B cell (primary cell): Measurements from ENCODE around the gene CENPW. TPM values are rescaled to one million over a fixed set of nuclear protein-coding genes. Genes with fewer than 3 reads are reported as not detected.

Experiments
- ATAC-seq: fragments of 200-7000 bp; cut with Tn5 transposase; one replicate; pipeline ENCODE4 v1.10.0; 2021; ENCODE audit warnings: low read depth, mild to moderate bottlenecking, moderate number of reproducible peaks, moderate library complexity
- CTCF ChIA-PET: fragments of 350-600 bp; sonication (Branson Sonifier 250); formaldehyde crosslinking; loops from one replicate; lab custom pipeline; 2021; ENCODE audit warnings: antibody characterized with exemption, inconsistent platforms; lab: Charles Lee
- POLR2A ChIA-PET: fragments of 350-600 bp; sonication (Branson Sonifier 250); formaldehyde crosslinking; loops from one replicate; lab custom pipeline; 2021; ENCODE audit warnings: antibody characterized with exemption; lab: Charles Lee
- DNase-seq: peaks from one replicate; pipeline ENCODE4 v3.0.0; 2013
- H2AFZ ChIP-seq: 2 replicates; pipeline ENCODE4 v1.6.1; 2012; ENCODE audit warnings: mild to moderate bottlenecking, low read depth, low read length; ENCODE audit not compliant: insufficient read depth, poor library complexity, severe bottlenecking
- H3K27ac ChIP-seq, 2 donors: 1 replicate in 1 of 2; 2 replicates in 1 of 2; pipeline ENCODE4 v1.5.1; 2012 to 2013; ENCODE audit warnings: low read length in 2 of 2, mild to moderate bottlenecking in 2 of 2, moderate library complexity in 1 of 2
- H3K27me3 ChIP-seq, 4 experiments: fragments of 200-600 bp in 1 of 4; sonication (generic) in 1 of 4; replicated peaks in 1 of 4; 1 replicate in 2 of 4; 2 replicates in 2 of 4; pipeline versions ENCODE4 v1.6.1 to v1.7.0; 2013 to 2016; ENCODE audit warnings: low read length in 3 of 4, mild to moderate bottlenecking in 2 of 4, mixed read lengths in 1 of 4, moderate library complexity in 1 of 4; ENCODE audit not compliant: insufficient read depth in 4 of 4, control insufficient read depth in 3 of 4; ENCODE audit errors: control extremely low read depth in 1 of 4
- H3K36me3 ChIP-seq, 2 experiments: replicated peaks in 1 of 2; 1 replicate in 1 of 2; 2 replicates in 1 of 2; pipeline versions ENCODE4 v1.6.1 to v1.7.1; 2013; ENCODE audit warnings: low read length in 1 of 2; ENCODE audit not compliant: insufficient read depth in 2 of 2, control insufficient read depth in 1 of 2; ENCODE audit errors: control extremely low read depth in 1 of 2, extremely low read depth in 1 of 2
- H3K4me1 ChIP-seq, 2 donors: fragments of 200-600 bp in 1 of 2; sonication (generic) in 1 of 2; 1 replicate in 1 of 2; 2 replicates in 1 of 2; pipeline versions ENCODE4 v1.5.1 to v1.6.1; 2013 to 2017; ENCODE audit warnings: low read length in 2 of 2; ENCODE audit not compliant: control insufficient read depth in 2 of 2, insufficient read depth in 2 of 2
- H3K4me2 ChIP-seq: replicated peaks from 2 replicates; pipeline ENCODE3; 2012; ENCODE audit warnings: mild to moderate bottlenecking, low read depth, low read length; ENCODE audit not compliant: poor library complexity, severe bottlenecking
- H3K4me3 ChIP-seq, 5 experiments: fragments of 200-600 bp in 1 of 5; sonication (generic) in 1 of 5; 1 replicate in 3 of 5; 2 replicates in 2 of 5; pipeline versions ENCODE4 v1.5.1 to v1.7.0; 2011 to 2016; ENCODE audit warnings: low read length in 4 of 5, mild to moderate bottlenecking in 4 of 5, low read depth in 2 of 5, control low read depth in 1 of 5, moderate library complexity in 1 of 5; ENCODE audit not compliant: insufficient read depth in 1 of 5; ENCODE audit errors: control extremely low read depth in 1 of 5, extremely low read depth in 1 of 5
- H3K79me2 ChIP-seq: fragments of 200-600 bp; sonication (generic); one replicate; pipeline ENCODE4 v1.6.0; 2016; ENCODE audit warnings: low read length; ENCODE audit not compliant: control insufficient read depth, insufficient read depth
- H3K9ac ChIP-seq: fragments of 200-600 bp; sonication (generic); 2 replicates; pipeline ENCODE4 v1.6.1; 2017; ENCODE audit warnings: mild to moderate bottlenecking, low read length, moderate library complexity
- H3K9me3 ChIP-seq, 3 donors: one replicate each; pipeline versions ENCODE4 v1.6.1 to v1.7.1; 2013; ENCODE audit warnings: low read length in 2 of 3; ENCODE audit not compliant: control insufficient read depth in 2 of 3, insufficient read depth in 1 of 3; ENCODE audit errors: control extremely low read depth in 1 of 3
- H4K20me1 ChIP-seq: 2 replicates; pipeline ENCODE4 v1.6.0; 2012; ENCODE audit warnings: mild to moderate bottlenecking, low read length; ENCODE audit not compliant: insufficient read depth, control insufficient read depth, poor library complexity, severe bottlenecking
- H3K27ac Mint-ChIP-seq: one replicate; pipeline ENCODE4 v1.8.0; 2021; ENCODE audit warnings: mixed read lengths
- H3K27me3 Mint-ChIP-seq: one replicate; pipeline ENCODE4 v1.8.0; 2021; ENCODE audit warnings: mixed read lengths
- H3K4me1 Mint-ChIP-seq: one replicate; pipeline ENCODE4 v1.8.0; 2021; ENCODE audit warnings: mixed read lengths
- H3K4me3 Mint-ChIP-seq: one replicate; pipeline ENCODE4 v1.8.0; 2021; ENCODE audit warnings: mixed read lengths
- H3K9me3 Mint-ChIP-seq: one replicate; pipeline ENCODE4 v1.8.0; 2022; ENCODE audit warnings: mixed read lengths; ENCODE audit not compliant: insufficient read depth
- CTCF ChIP-seq: fragments of 200-600 bp; IDR thresholded peaks from one replicate; pipeline ENCODE4 v1.8.0; 2022; ENCODE audit warnings: antibody characterized with exemption, mild to moderate bottlenecking
- EZH2 ChIP-seq: IDR thresholded peaks from 2 replicates; pipeline ENCODE4 v1.6.1; 2012; ENCODE audit warnings: borderline replicate concordance, low read depth, mild to moderate bottlenecking, moderate library complexity, low read length; ENCODE audit not compliant: insufficient read depth, poor library complexity, severe bottlenecking
- WGBS: methylation state at CpG from one replicate; pipeline ENCODE4 v1.1.5; 2013; ENCODE audit warnings: missing lambda C conversion rate; ENCODE audit not compliant: insufficient coverage; 5-methylcytosine and 5-hydroxymethylcytosine counted together
- intact Hi-C: fragments of 100-400 bp; cut with micrococcal nuclease; formaldehyde crosslinking; loops from one replicate; pipeline ENCODE4 v1.10.0; 2022
- polyA plus RNA-seq: library from polyadenylated mRNA; depleted of rRNA; stranded (reverse); fragments of >200 nt; gene quantifications from 2 replicates; pipeline ENCODE4 v1.2.3, GENCODE V29; 2012
- total RNA-seq, 2 donors: library from RNA; stranded (reverse); fragments of 120-200 nt in 1 of 2; gene quantifications; 1 replicate in 1 of 2; 2 replicates in 1 of 2; pipeline versions ENCODE4 v1.2.3 to v1.2.4, GENCODE V29; 2013 to 2022

Gene CENPW
- total and polyA plus RNA-seq, 2 donors (not counting 1 experiment from before 2014, with no cell fraction given) = 0.81 to 1.1 TPM

- CTCF ChIA-PET = no interaction called here
- intact Hi-C loops = no loop called here
- no peaks in the 10 kb centered on the region for H3K27me3 Mint-ChIP-seq
Measured at GRCh38 chr6:126344181-126344580, 4.3 kb downstream of the CENPW start.

GRCh38 chr6:126351960-126352359 lies 12.0 kb downstream of the CENPW start:
- Histone ChIP-seq H3K79me2 (no peaks in the 10 kb centered on the region), H4K20me1 (no peaks in the 10 kb centered on the region), H3K27ac (no peak overlapping the region), H3K4me1 (no peaks in the 10 kb centered on the region), H2AFZ (no peak overlapping the region), H3K27me3 (no peaks in the 10 kb centered on the region), H3K4me3 (no peak overlapping the region), H3K9me3 (no peaks in the 10 kb centered on the region), H3K36me3 (no peaks in the 10 kb centered on the region), H3K9ac (no peak overlapping the region), H3K4me2 (no peak overlapping the region)
- H3K4me3 Mint-ChIP-seq = no peak overlapping the region
- intact Hi-C loops = no loop called here
- H3K27ac Mint-ChIP-seq = no peak overlapping the region
- H3K4me1 Mint-ChIP-seq = no peaks in the 10 kb centered on the region
- ATAC-seq (no peak), DNase-seq (no peak)
- no peaks in the 10 kb centered on the region for H3K27me3 Mint-ChIP-seq
- WGBS = 100% methylated on average over 1 of the region's 1 CpG
- H3K9me3 Mint-ChIP-seq = peaks cover 3% of the 10 kb centered on the region
- no peak for TF ChIP-seq CTCF
- no peak for TF ChIP-seq EZH2
- ChIA-PET POLR2A (no interaction called here), CTCF (no interaction called here)

More at GRCh38 chr6:126344181-126344580, 4.3 kb downstream of the CENPW start:
- Histone ChIP-seq H4K20me1 (no peaks in the 10 kb centered on the region), H3K4me1 (peaks cover 8 to 10% of the 10 kb centered on the region in 2 donors), H3K9me3 (no peaks in the 10 kb centered on the region), H3K27ac (no peak overlapping the region), H3K79me2 (no peaks in the 10 kb centered on the region), H2AFZ (no peak overlapping the region), H3K36me3 (no peaks in the 10 kb centered on the region), H3K27me3 (no peaks in the 10 kb centered on the region), H3K9ac (no peak overlapping the region), H3K4me2 (no peak overlapping the region), H3K4me3 (no peak overlapping the region)
- H3K4me1 Mint-ChIP-seq = peaks cover 10% of the 10 kb centered on the region
- no peak for DNase-seq
- TF ChIP-seq EZH2 = no peak
- TF ChIP-seq CTCF = no peak
- no peaks in the 10 kb centered on the region for H3K9me3 Mint-ChIP-seq
- H3K4me3 Mint-ChIP-seq = no peak overlapping the region
- H3K27ac Mint-ChIP-seq = no peak overlapping the region
- no peak for ATAC-seq
- POLR2A ChIA-PET = no interaction called here
